ENCODE measurements around the gene PLPP6.

GRCh38 chr9:4689021-4689420, 26.9 kb downstream of the PLPP6 start:
- TF ChIP-seq CTCF (optimal IDR thresholded peaks at IDR 0.05 in 1 of 3, IDR thresholded peaks at IDR 0.05 in 1 of 3, conservative IDR thresholded peaks at IDR 0.05 in 1 of 3; ENCODE audit: extremely low read depth in 1 of 3, insufficient read depth in 2 of 3, low read length in 3 of 3) = no peak
- no peak for TF ChIP-seq EZH2 (IDR thresholded peaks at IDR 0.05; ENCODE audit: low read length)

Data from keratinocyte (primary cell).